ENCODE data around the gene LHFPL5.

The LHFPL5 gene

GRCh38 chr6:35823601-35824000 is 18.4 kb downstream of the LHFPL5 start:
- H3K4me1 ChIP-seq: no peaks in the 10 kb centered on the region
- no peak overlapping the region for H3K27ac ChIP-seq
- intact Hi-C loops (cut with DNase I; ENCODE audit: low total_unique reads): no loop called here
- H3K36me3 ChIP-seq: no peaks in the 10 kb centered on the region
- H3K27me3 ChIP-seq: no peaks in the 10 kb centered on the region
- DNase-seq: no peak
- no peak for TF ChIP-seq CTCF (IDR thresholded peaks at IDR 0.05)
- no peaks in the 10 kb centered on the region for H3K9me3 ChIP-seq
- no peak overlapping the region for H3K4me3 ChIP-seq

- Histone ChIP-seq H3K27me3 (no peaks in the 10 kb centered on the region), H3K27ac (no peak overlapping the region), H3K36me3 (no peaks in the 10 kb centered on the region), H3K4me1 (no peaks in the 10 kb centered on the region), H3K9me3 (no peaks in the 10 kb centered on the region), H3K4me3 (no peak overlapping the region)
- intact Hi-C loops (cut with DNase I; ENCODE audit: low total_unique reads): no loop called here
- no peak for DNase-seq
- TF ChIP-seq CTCF (IDR thresholded peaks at IDR 0.05): no peak
Observed at GRCh38 chr6:35824552-35825192, 19.5 kb downstream of the LHFPL5 start.

GRCh38 chr6:35829306-35829705 is 24.2 kb downstream of the LHFPL5 start:
- TF ChIP-seq CTCF (IDR thresholded peaks at IDR 0.05): no peak
- Histone ChIP-seq H3K4me1 (no peaks in the 10 kb centered on the region), H3K36me3 (peaks cover 0 to 8% (median 0%) of the 10 kb centered on the region in 3 donors), H3K27ac (no peak overlapping the region), H3K4me3 (no peak overlapping the region), H3K9me3 (no peaks in the 10 kb centered on the region), H3K27me3 (no peaks in the 10 kb centered on the region)
- intact Hi-C loops (cut with DNase I; ENCODE audit: low total_unique reads): no loop called here
- DNase-seq: no peak

GRCh38 chr6:35831257-35832007 is 26.3 kb downstream of the LHFPL5 start:
- Histone ChIP-seq H3K27me3 (no peaks in the 10 kb centered on the region), H3K4me1 (no peaks in the 10 kb centered on the region), H3K9me3 (no peaks in the 10 kb centered on the region), H3K4me3 (no peak overlapping the region), H3K36me3 (peaks cover 5 to 28% (median 19%) of the 10 kb centered on the region in 3 donors), H3K27ac (no peak overlapping the region)
- no peak for TF ChIP-seq CTCF (IDR thresholded peaks at IDR 0.05)
- intact Hi-C loops (cut with DNase I; ENCODE audit: low total_unique reads): no loop called here
- DNase-seq: no peak

GRCh38 chr6:35833536-35833935 is 28.4 kb downstream of the LHFPL5 start:
- intact Hi-C loops (cut with DNase I; ENCODE audit: low total_unique reads): no loop called here
- Histone ChIP-seq H3K9me3 (no peaks in the 10 kb centered on the region), H3K36me3 (peaks cover 12 to 47% (median 33%) of the 10 kb centered on the region in 3 donors), H3K4me1 (no peaks in the 10 kb centered on the region), H3K27me3 (no peaks in the 10 kb centered on the region), H3K4me3 (no peak overlapping the region), H3K27ac (no peak overlapping the region)
- no peak for TF ChIP-seq CTCF (IDR thresholded peaks at IDR 0.05)
- no peak for DNase-seq

Data from tibial artery (tissue), 4 donors.